ENCODE measurements around the gene LEKR1.
"Not testable (repeated sequence)": the region's sequence is repeated elsewhere in the genome, so short reads cannot be mapped to it uniquely, and the experiment has no call there.

Gene LEKR1

DNA sequence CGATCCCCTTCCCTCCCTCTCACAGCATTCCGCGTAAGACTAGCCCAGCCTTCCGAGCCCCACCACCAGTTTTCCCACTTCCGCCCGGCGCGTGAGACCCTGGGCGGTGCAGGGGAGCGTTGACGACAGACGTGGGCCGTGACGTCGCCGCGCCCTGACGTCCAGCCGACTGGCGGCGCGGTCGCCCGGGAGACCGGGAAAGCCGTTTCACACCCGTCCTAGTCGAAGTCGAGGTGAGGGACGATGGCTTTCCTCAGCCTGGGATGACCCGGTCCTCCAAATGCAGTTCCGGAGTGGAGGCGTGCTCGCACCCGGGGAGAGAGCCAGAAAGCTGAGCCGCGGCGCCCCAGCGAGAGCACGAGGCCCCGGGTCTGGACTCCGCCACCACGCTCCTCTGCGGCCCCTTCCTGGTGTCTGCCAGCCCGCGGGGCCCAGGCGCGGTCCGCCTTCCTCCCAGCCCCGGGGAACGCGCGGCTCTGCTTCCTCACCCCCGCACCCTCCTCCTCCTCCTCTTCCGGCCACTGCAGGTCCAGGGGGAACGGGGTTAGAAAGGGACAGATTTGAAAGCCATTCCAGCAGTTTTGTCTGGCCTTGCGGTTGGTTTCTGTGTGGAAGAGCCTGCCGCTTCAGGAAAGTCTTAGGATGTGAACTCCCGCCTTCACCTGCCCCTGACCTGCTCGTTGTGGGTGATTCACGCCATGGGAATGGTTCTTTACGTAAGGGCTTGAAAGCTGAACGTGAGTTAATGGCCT lies at the start of gene LEKR1:
LEKR1 (plus strand) TSS at position 210 of the 752 bp plus-strand sequence. CDS start 2,977 bp downstream, outside the sequence.
- peak; percentile 14 to 45 (median 33) for DNase-seq

DNA sequence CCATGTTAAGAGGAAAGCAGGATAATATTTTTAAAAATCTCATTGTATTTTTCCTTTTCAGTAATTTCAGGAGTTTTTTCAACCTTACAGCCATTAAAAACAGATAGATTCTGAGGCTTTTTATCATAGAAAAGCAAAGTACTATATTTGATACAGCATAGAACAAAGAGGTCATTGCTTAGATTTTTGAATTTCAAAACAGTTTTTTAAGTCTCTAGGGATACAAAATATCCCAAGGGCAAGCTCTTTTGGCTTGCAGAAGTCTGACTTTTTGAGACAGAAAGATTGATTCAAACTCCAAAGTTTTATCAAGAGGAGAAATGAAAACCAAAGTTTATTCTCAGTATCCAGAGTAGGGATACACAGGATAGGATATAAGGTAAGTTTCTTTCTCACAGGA lies 49.3 kb upstream of the LEKR1 start:
- no peak for DNase-seq

DNA sequence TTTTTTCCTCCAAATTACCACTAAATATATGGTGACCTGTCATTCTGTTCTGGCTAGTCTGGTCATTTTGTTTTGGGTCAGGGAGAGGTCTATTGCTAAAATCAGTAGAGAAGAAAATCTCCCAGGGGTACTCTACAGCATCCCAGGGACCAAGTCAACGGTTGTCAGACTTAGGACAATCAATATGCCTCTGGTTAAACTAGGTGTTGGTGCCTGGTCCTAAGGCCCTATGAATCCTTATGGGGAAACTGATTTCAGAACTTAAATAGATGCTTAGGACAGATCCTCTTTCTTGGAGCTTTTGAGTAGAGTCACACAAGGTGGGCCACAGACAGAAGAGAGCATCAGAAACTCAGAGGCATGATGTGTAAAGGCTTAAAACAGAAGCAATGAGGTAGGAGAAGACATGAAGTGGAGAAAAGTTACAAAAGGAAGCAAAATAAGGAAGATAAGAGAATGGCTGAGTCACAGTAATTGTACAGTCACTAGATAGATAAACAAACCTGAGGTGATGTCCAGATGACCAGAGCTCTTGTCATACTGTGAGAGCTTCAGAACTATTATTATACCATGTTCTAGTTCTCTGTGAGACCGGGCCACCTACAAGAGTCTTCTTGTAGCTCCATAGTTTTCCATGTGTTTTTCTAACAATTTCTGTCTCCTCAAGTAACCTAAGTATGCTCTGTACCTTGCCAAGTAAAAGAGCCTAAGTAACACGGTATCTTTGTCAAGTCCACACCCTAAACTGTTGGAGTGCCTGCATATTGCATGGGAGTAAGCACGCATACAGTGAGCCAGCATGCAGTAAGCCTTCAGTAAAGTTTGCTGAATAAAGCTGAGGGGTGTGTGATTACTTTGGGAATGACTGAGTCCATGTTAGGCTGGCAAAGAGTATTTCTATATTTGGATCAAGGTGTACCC lies 44.6 kb upstream of the LEKR1 start:
- DNase-seq = no peak

DNA sequence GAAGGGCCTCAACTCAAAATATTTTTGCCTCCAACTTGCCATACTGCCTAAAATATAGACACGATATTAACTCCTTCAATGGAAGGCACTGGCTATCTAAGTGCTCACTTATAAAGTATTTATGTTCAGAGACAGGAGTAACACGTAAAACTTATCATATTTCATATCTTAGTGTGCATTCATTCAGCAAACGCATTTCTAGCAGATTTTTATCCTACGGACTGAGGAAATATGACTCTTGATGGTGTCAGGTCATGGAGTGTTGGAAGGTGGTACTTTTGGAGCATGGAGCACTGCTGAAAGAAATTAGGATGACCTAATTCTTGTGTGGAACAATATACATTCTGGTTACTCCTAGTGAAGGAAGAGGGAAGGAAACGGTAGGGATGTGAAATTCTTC lies 43.8 kb upstream of the LEKR1 start:
- no peak for DNase-seq

DNA sequence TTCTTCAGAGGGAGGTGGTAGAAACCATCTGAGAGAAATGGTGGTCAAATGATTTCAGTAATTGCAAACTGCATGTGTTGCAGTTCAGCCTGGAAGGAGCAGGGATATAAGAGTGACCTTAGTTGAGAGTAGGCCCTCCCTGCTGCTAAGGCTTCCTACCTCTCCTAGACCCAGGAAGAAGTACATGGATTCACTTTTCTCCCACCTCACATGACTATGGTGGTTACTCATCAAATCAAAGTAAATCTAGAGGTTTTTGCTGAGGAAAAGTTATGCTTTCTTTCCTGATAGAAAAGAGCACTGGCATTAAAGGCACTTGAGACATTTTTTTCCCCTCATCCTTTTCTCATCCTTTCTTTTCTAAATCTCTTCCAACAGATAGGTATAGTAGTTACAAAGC lies 43.2 kb upstream of the LEKR1 start:
- no peak for DNase-seq

DNA sequence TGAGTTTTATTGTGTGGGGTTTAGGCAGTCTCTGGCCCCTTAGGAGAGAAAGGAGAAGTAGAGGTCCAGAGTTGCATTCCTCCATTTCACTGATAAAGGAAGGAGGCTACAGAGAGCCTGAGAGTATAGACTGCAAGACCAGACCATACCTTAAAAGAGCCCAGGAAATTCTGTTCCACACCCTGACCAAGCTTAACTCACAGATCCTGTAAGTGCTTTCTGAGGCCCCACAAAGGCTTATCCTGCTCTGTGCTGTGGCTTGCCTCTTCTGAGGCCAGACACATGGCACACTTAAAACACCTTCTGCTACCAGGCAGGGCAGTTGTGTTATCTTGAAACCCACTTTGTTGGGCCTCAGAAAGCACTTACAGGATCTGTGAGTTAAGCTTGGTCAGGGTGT lies 39.2 kb upstream of the LEKR1 start:
- no peak for DNase-seq

DNA sequence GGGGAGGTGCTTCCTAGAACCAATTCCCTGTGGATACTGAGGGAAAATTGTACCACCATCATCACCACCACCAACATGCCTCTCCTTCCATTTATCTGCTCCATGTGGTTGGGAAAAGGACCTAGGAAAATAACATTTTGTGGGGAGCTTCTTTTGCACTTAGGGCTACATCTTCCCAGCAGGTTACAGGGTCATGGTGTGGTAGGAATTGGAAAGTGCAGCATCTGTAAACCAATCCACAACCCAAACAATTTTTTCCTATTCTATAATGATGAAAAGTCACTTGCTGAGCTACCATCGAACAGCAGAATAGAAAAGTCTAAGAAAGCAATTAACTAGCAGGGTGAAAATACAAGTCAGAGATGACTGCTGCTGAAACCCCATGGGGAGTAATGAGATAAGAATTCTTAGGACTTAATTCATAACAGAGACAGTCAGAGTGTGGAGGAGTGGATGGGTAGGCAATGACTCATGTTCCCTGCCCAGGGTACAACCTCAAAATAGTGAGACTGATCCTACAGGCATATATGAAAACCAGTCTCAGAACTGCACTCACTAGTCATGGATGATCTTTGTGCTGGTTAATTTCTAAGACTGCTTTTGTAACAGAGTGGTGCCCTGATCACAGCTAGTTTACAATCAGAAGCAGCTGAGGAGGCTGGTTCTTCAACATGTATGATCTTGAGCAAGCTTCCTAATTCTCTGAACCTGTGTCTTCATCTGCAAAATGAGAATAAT lies 38.1 kb upstream of the LEKR1 start:
- DNase-seq = no peak

DNA sequence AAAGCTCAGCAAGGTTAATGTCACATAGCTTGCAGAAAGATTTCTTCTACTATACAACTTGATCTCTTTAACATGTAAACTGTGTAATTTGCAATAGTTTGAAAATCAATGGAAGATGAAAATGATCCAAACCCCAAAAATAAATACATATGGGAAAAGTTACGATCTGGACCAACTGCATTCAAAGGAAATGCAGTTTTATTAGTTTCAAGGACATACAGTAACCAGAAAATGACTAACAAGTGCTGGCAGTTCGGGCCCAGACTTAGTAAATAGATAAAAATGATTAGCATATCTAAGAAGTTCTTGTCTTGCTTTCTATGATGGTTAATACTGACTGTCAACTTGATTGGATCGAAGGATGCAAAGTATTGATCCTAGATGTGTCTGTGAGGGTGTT lies 37.3 kb upstream of the LEKR1 start:
- DNase-seq = no peak

DNA sequence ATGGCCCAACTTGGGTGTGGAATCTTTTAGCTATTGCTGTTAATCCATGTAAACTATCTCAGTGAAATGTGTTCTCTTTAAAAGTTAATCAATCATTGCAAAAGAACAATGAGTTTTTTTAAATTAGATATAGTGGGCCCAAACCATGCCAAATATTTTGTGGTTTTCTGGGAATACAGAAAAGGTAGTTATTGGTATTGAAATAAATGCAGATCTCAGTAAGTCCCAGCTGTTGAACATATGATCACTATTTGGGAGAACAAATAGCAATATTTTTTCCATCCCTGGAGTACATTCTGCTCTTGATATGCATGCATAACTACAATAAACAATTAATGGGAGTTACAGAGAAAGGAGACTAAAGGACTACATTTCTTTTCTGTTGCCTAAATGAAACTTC lies 36.0 kb upstream of the LEKR1 start:
- DNase-seq = no peak

DNA sequence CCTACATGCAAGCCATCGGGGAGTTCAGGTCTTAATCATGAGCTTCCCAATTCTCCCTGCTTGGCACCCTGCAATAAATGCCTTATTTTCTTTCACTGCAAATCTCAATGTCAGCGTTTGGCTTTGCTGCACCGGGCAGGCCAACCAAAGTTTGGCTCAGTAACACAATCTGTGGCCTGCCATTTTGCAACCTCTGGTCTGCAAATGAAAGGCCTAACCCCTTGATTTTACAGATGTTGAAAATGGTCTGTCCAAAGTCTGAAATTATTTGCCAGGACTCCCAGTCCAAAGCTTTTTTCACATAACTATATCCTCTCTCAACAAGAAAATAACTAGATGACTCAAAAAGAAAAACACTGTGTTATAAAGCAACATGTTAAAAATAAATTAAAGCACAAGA lies 34.0 kb upstream of the LEKR1 start:
- DNase-seq = no peak

DNA sequence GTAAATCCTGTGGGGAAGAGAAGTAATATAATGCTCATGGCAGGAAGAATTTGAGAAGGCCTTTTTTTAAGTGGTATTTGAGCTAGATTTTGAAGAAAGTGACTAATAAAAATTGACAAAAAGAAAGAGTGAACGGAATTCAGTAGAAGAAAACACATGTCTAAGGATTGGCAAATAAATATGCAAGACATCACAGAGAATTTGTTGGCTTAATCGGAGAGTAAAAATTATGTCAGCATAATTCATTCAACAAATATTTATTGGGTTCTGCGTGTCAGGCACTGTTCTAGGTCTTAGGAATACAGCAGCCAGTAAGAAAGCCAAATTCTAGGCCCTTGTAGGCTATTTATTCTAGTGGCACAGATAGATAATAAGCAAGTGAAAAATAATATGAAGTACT lies 33.6 kb upstream of the LEKR1 start:
- DNase-seq = no peak

DNA sequence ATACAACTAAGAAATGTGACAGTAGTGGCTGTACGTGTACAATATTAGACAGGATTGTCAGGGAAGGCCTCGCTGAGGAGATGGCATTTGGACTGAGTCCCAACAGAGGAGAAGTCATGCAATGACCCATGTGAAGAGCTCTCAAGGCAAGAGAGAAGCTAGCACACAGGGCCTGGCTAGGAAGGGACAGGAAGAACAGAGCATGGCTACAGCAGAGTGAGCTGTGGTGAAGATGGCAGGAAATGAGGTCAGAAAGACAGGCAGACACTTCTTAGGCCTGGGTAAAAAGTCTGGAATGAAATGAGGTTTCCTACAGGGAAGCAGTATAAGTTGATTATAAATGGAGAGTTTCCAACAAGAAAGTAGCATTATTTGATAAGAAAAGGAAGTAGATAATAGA lies 33.2 kb upstream of the LEKR1 start:
- DNase-seq = no peak

DNA sequence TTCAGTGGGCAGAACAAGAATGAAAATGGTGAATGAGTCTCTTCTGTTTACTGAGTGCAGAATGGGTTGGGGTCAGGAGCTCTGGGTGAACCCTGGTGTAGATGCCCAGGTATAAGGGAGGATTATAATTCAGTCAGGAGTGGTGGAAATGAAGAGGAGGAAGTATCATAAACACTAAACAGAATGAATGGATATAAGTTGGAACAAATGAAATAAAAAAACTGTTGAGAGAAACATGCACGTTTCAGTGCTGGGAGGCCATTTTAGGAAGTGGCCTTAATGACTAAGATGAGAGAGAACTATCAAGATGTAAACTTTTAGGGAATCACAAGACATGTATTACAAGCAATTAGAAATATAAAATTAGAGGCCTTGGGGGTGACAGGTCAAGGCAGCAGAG lies 32.8 kb upstream of the LEKR1 start:
- DNase-seq = no peak

DNA sequence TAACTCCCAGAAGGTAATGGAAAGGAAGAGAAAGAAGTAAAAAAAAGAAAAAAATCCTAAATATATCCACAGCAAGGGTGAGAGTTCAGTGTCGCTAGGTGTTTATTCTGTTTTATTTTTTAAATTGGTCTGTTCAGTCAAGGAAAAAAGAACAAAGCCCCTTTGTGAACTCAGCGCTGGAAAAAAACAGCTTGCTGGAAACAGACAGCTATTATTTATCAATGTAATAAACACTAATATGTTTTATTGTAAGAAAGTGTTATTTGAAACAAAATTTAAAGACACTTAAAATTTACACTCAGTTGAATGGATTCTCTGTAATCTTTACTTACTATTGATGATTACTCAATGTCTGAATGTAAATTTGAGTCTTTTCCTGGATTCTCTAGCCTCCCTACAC lies 32.3 kb upstream of the LEKR1 start:
- no peak for DNase-seq

DNA sequence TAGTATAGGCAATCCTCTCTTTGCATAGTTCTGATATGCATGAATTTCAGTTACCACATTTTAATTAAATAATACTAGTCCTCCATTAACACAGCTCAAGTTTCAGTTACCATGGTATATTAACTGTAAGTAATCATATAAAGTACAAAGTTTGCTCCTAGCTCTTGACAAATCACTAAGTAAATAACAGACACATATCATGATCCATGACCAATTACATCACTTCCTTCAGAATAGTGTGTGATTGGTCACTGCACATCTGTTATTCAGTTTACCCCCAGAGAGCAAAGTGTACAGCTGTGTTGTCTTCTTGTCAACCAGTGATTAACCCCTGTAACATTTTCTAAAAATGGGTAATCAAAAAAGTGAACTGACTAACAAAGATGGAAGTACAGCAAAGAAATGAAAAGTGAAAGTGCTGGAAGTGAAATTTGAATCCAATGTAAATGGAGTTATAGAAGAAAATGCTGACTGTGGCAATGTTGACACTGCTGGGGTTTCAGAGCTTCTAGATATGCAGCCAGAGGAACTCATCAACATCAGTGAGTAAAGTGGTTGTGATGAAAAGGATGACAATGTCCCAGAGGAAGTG lies 30.2 kb upstream of the LEKR1 start:
- no peak for DNase-seq

DNA sequence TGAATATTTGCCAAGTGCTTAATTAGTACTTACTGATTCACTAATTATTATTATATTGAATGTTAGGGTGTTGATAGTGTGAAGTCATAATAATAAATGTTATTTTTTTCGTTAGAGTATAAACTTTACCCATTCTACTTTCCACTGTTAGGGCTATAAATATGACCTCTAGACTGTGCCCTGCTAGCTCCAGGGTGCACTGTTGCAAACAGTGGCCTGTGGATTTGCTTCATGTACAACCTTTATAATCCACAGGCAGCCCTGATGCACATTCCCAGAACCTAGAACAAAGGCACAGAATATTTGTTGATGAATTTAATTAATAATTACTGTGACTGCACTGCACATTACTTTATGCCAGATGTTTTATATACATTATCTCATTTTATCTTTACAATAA lies 28.8 kb upstream of the LEKR1 start:
- DNase-seq = no peak

DNA sequence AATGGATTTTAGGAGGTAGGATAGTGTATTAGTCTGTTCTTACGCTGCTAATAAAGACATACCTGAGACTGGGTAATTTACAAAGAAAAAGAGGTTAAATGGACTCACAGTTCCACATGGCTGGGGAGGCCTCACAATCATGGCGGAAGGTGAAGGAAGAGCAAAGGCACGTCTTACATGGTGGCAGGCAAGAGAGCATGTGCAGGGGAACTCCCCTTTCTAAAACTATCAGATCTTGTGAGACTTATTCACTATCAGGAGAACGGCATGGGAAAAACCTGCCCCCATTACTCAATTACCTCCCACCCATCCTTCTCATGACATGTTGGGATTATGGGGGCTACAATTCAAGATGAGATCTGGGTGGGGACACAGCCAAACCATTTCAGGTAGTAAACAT lies 25.9 kb upstream of the LEKR1 start:
- not testable (repeated sequence) for DNase-seq

DNA sequence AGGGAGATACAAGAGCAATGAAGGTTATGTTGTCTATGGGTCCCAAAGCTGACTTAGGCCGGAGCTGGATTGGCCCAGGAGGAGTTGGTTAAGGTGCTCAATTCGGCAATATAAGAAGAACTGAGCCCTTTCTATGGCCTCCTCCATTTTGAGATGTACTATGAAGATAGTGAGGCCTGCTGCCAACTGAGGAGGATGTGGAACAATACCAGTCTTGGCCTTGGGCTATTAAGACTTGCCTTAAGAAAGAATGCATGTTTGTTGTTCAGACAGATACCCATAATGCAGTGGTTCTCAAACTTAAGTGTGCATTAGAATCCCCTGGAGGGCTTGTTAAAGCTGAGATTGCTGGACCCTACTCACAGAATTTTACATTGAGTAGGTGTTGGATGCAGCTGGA lies 24.4 kb upstream of the LEKR1 start:
- no peak for DNase-seq

DNA sequence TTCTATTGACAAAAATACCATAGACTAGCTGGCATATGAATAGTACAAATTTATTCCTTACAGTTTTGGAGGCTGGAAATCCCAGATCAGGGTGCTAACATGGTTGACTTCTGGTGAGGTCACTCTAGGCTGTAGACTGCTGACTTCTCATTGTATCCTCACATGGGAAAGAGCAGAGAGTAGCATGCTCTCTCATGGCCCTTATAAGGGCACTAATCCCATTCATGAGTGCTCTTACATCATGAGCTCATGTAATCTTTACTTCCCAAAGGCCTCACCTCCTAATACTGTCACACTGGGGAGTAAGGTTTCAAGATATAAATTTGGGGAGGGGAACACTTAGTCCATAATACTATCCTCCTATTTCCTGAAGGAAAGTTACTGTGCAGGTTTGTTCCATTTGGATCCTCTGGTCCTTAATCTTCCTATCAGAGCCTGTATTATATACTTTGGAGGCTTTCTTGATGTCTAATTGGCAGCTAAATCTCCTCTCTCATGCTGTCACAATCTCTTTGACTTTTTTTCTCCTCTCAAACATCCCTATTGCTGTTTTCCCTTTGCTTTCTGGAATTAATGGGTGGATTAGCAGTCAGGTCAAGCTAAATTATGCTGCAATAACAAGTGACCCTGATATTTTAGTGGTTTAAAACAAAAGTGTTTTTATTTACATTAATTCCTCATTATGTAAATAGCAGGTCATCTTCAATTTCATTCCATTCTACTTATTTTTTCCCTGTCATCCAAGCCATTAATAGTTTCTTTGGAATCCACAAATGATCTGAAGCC lies 23.1 kb upstream of the LEKR1 start:
- DNase-seq = no peak

DNA sequence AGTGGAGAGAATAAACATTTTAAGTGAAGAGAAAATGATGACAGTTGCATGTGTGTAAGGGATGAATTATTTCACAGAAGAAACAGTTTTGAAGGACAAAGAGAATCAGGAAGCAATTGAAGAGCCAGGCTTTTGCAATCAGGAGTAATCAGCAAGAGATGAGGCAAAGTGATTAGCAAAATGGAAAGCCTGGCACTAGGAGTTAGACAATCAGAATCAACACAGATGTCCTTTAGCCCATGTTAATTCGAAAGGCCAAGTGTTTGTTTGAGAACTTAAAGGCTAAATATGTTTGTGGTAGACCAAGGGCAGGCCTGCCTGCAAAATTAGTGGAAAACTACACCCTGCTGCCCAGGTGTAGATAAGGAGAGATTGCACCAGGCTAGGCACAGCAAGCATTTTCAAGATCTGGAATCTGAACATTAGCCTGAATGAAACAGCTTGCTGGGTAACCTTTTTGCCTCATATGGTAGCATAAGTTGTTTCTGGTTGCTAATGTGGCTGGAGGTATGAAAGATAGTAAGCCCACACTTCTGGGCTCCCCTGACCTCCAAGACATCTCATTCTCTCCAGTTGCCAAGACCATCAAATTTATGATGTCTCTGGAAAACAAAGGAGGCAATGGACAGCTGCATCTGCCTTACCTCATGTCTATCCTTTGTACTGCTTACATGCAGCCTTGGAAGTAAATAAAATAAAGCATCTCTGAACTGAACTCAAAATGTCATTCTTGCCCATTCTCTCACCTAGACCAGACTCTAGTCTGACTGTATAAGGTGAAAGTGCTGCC lies 22.0 kb upstream of the LEKR1 start:
- no peak for DNase-seq

DNA sequence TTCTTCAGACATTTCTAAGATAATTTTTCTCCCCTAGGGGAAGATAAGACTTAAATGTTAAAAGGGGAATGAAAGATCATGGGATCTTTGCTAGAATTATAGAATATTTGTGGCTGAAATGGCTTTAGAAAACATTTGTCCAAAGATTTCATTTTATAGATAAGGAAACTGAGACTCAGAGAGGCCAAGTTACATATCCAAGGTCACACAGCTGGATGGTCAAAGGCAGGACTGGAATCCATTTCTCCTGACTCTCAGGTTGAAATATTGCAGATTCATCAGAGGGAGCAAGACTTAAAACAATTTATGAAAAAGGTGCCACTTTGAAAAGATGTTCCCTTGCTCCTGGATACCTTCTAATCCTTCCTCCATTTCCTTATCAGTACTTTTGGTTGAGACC lies 19.5 kb upstream of the LEKR1 start:
- DNase-seq = no peak

All from activated naive CD4-positive, alpha-beta T cell (primary cell).